ENCODE measurements around the gene MFN2.

DNA sequence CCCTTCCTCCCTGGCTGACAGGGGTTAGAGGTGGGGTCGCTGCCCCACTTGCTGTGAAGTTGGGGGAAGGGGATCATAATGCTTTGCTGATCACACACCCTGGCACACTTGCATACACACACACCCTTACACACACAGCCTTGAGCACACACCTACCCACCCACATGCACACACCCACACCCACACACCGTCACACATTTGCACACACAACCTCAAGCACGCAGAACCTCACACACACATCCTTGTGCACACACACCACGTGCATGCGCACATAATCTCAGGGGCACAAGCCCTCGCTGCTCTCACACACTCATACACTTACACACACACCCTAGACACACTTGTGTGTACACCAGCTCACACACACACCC lies 66.5 kb downstream of the MFN2 start:
- TF ChIP-seq, protein P1, sequence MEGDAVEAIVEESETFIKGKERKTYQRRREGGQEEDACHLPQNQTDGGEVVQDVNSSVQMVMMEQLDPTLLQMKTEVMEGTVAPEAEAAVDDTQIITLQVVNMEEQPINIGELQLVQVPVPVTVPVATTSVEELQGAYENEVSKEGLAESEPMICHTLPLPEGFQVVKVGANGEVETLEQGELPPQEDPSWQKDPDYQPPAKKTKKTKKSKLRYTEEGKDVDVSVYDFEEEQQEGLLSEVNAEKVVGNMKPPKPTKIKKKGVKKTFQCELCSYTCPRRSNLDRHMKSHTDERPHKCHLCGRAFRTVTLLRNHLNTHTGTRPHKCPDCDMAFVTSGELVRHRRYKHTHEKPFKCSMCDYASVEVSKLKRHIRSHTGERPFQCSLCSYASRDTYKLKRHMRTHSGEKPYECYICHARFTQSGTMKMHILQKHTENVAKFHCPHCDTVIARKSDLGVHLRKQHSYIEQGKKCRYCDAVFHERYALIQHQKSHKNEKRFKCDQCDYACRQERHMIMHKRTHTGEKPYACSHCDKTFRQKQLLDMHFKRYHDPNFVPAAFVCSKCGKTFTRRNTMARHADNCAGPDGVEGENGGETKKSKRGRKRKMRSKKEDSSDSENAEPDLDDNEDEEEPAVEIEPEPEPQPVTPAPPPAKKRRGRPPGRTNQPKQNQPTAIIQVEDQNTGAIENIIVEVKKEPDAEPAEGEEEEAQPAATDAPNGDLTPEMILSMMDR (conservative IDR thresholded peaks at IDR 0.05; ENCODE audit: low read length) = no peak
- TF ChIP-seq EZH2phosphoT487 (IDR thresholded peaks at IDR 0.05; ENCODE audit: borderline replicate concordance, low read depth, low read length) = no peak
